Progenitor cell of endocrine pancreas (in vitro differentiated cells): ENCODE measurements around the gene ALDH1A3. TPM values are rescaled to one million over a fixed set of nuclear protein-coding genes. Genes with fewer than 3 reads are reported as not detected.

Experiments
- DNase-seq: peaks from one replicate; pipeline ENCODE4 v3.0.0; 2021; ENCODE audit warnings: low spot score; ENCODE audit not compliant: unreplicated experiment
- H3K27ac Mint-ChIP-seq: 2 replicates; pipeline ENCODE4 v1.8.0; 2021; ENCODE audit warnings: mild to moderate bottlenecking, moderate library complexity, mixed read lengths
- H3K27me3 Mint-ChIP-seq: 2 replicates; pipeline ENCODE4 v1.8.0; 2021; ENCODE audit warnings: mixed read lengths
- H3K36me3 Mint-ChIP-seq: 2 replicates; pipeline ENCODE4 v1.8.0; 2022; ENCODE audit warnings: mixed read lengths; ENCODE audit not compliant: insufficient read depth
- H3K4me1 Mint-ChIP-seq: 2 replicates; pipeline ENCODE4 v1.8.0; 2021; ENCODE audit warnings: low read depth, mixed read lengths
- H3K4me3 Mint-ChIP-seq: 2 replicates; pipeline ENCODE4 v1.8.0; 2021; ENCODE audit warnings: low read depth, mild to moderate bottlenecking, moderate library complexity, mixed read lengths
- H3K9me3 Mint-ChIP-seq: 2 replicates; pipeline ENCODE4 v1.8.0; 2021; ENCODE audit warnings: low read depth, mixed read lengths
- total RNA-seq: library from RNA; stranded (reverse); gene quantifications from 2 replicates; pipeline ENCODE4 v1.2.1, GENCODE V29; 2021
- TF ChIP-seq, protein P1 (sequence below): fragments of 200-600 bp; sonication (generic); IDR thresholded peaks from one replicate; pipeline ENCODE4 v1.5.0; 2021; ENCODE audit warnings: antibody characterized with exemption, mild to moderate bottlenecking; ENCODE audit not compliant: unreplicated experiment

Gene ALDH1A3
- total RNA-seq, 1 donor from 2014 or later, result 0.41 TPM

- no peaks in the 10 kb centered on the region for H3K36me3 Mint-ChIP-seq
- TF ChIP-seq, protein P1, sequence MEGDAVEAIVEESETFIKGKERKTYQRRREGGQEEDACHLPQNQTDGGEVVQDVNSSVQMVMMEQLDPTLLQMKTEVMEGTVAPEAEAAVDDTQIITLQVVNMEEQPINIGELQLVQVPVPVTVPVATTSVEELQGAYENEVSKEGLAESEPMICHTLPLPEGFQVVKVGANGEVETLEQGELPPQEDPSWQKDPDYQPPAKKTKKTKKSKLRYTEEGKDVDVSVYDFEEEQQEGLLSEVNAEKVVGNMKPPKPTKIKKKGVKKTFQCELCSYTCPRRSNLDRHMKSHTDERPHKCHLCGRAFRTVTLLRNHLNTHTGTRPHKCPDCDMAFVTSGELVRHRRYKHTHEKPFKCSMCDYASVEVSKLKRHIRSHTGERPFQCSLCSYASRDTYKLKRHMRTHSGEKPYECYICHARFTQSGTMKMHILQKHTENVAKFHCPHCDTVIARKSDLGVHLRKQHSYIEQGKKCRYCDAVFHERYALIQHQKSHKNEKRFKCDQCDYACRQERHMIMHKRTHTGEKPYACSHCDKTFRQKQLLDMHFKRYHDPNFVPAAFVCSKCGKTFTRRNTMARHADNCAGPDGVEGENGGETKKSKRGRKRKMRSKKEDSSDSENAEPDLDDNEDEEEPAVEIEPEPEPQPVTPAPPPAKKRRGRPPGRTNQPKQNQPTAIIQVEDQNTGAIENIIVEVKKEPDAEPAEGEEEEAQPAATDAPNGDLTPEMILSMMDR, result no peak
These were observed 44.0 kb upstream of the ALDH1A3 start for GRCh38 chr15:100835636-100836035.

DNA sequence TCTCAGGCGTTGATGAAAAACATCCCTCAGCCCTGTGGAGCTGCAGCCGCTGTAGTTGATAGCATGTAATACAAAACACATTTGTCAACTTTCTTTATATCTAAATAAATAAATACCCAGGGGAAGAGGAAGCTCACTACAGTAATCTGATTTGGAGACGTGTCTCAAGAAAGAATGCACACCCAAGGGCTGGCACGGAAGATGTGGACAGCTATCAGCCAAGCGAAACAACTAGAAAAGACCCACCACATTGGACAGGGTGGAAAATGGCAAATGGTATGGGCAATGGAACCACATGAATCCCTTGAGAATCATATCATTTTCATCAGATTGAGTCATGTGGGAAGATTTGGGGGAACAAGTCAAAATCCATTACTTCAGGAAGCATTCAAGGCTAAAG is 43.1 kb upstream of the ALDH1A3 start:
- TF ChIP-seq, protein P1, result no peak
- no peak for DNase-seq
- Mint-ChIP-seq H3K27ac (no peak overlapping the region), H3K4me1 (no peaks in the 10 kb centered on the region), H3K36me3 (no peaks in the 10 kb centered on the region), H3K4me3 (no peak overlapping the region), H3K27me3 (peaks cover 7% of the 10 kb centered on the region), H3K9me3 (peaks cover 3% of the 10 kb centered on the region)

More at GRCh38 chr15:100835636-100836035, 44.0 kb upstream of the ALDH1A3 start:
- H3K27ac Mint-ChIP-seq, result no peak overlapping the region
- H3K9me3 Mint-ChIP-seq, result peaks cover 3% of the 10 kb centered on the region
- DNase-seq, result no peak
- peaks cover 11% of the 10 kb centered on the region for H3K27me3 Mint-ChIP-seq
- no peak overlapping the region for H3K4me3 Mint-ChIP-seq
- no peaks in the 10 kb centered on the region for H3K4me1 Mint-ChIP-seq

DNA sequence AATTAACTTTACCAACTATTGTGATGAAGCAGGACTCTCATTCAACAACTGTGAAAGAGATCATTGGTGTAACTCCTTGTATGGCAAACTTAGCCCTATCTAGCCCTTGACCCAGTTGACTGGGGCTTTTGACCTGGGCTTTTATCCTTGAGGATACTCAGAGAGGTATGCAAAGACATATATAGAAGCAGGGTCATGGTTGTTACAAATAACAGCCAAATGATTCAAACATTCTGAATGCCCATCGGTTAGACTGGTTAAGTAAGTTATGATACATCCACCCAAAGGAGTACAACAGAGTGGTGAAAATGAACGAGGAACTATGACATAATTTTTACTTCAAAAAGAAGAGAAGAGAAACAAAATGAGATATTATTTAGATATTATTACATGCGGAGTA is 38.2 kb upstream of the ALDH1A3 start:
- Mint-ChIP-seq H3K27me3 (peaks cover 17% of the 10 kb centered on the region), H3K4me3 (no peak overlapping the region), H3K9me3 (peaks cover 3% of the 10 kb centered on the region), H3K4me1 (no peaks in the 10 kb centered on the region), H3K27ac (no peak overlapping the region), H3K36me3 (no peaks in the 10 kb centered on the region)
- TF ChIP-seq, protein P1, result no peak
- DNase-seq, result no peak

DNA sequence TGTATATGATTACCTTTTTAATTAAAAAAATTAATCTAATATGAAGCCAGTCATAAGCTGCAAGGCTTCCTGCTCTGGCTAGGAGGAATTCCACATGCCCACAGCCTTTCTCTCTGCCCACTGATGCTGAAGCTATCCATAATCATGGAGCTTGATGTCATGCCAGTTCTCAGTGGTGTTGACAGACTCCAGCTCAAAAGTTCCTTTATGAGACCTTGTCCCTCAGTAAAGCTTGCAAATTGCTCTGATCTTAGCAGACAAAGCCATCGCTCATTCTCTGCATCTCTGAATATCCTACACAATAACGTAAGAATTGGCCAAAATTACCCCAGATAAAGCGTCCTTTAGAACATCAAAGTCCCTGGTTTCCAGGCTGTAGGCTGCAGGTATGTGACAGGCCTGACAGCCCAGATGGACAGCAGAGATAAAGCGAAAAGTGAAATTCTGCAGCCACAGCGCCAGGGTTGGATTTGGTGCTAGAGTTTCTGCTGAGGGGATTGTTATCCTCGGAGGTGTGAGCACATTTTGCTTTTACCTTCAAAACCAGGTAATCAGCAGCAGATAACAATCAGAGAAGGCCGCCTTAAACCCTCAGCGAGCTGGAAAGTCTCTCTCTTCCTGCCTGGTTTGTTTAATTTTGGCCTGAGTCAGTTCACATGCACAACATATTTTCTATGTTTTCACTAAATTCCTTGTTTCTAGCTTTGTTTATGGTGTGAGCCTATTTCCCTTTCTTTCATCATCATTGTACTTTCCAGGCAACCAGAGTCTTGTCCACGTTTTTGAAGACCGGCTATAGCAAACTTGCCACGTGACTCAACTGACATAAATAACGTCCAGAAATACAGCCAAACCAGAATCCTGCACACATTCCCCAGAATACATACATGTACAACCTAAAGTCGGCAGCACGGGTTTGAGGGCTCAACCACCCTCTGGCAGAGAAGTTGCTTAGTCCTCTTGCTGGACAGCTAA is 36.6 kb upstream of the ALDH1A3 start:
- H3K36me3 Mint-ChIP-seq, result no peaks in the 10 kb centered on the region
- TF ChIP-seq, protein P1, result no peak
- H3K4me3 Mint-ChIP-seq, result no peak overlapping the region
- peaks cover 23% of the 10 kb centered on the region for H3K27me3 Mint-ChIP-seq
- H3K27ac Mint-ChIP-seq, result peak overlapping the region; percentile 1
- no peaks in the 10 kb centered on the region for H3K9me3 Mint-ChIP-seq
- no peak for DNase-seq
- H3K4me1 Mint-ChIP-seq, result no peaks in the 10 kb centered on the region

GRCh38 chr15:100844167-100844566 is 35.5 kb upstream of the ALDH1A3 start:
- no peaks in the 10 kb centered on the region for H3K4me1 Mint-ChIP-seq
- TF ChIP-seq, protein P1, result no peak
- no peak for DNase-seq
- no peak overlapping the region for H3K27ac Mint-ChIP-seq
- no peaks in the 10 kb centered on the region for H3K9me3 Mint-ChIP-seq
- H3K4me3 Mint-ChIP-seq, result no peak overlapping the region
- H3K36me3 Mint-ChIP-seq, result no peaks in the 10 kb centered on the region
- H3K27me3 Mint-ChIP-seq, result peaks cover 25% of the 10 kb centered on the region
